HG02884 (cell line): ENCODE data around the gene KCTD19.
"Not testable (repeated sequence)": the region's sequence is repeated elsewhere in the genome, so short reads cannot be mapped to it uniquely, and the experiment has no call there.

Source experiments
- ATAC-seq: cut with Tn5 transposase; IDR thresholded peaks from one replicate; pipeline ENCODE4 v1.9.1; 2021; ENCODE audit warnings: mild to moderate bottlenecking, moderate library complexity; ENCODE audit not compliant: unreplicated experiment

Gene KCTD19

DNA sequence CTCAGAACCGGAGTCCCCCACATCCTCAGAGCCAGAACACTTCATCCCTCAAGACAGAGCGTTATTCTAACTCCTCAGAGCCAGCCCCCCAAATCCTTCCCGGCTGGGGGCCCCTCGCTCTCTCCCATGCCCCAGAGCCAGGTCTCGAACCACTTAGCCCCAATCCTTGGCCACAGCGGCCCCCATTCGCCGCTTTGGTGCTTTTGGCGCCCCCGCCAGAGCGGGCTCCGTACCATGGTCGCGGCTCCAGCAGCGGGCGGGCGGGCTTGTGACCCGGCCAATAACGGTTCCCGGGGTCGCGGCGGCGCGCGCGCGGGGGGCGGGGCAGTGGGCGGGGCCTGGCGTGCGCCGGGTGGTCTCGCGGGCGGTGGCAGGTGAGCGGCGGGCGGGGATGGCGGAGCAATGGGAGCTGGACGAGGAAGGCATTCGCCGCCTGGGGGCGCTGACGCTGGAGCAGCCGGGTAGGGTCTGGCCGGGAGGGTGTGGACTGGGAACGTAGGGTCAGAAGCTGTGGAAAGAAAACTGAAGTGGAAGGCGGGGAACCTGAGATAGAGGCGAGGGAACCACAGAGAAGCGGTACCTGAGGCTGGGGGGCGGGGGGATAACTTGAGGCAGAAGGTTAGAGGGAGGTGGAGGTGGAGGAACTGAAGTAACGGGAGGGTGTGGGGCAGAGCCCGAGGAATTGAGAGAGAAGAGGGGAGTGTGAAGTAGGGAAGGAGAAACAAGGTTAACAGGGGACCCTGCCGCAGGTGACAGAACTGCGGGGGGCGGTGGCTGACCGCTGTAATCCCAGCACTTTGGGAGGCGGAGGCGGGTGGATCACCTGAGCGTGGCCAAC lies at the start of gene KCTD19, which contains the start of gene LRRC36:
KCTD19 (minus strand) TSS at position 270 of the 838 bp plus-strand sequence; CDS start at position 236, 34 bp downstream.
LRRC36 (plus strand) TSS at position 344 of the 838 bp plus-strand sequence; CDS start at position 392, 48 bp downstream.
- no peak for ATAC-seq

DNA sequence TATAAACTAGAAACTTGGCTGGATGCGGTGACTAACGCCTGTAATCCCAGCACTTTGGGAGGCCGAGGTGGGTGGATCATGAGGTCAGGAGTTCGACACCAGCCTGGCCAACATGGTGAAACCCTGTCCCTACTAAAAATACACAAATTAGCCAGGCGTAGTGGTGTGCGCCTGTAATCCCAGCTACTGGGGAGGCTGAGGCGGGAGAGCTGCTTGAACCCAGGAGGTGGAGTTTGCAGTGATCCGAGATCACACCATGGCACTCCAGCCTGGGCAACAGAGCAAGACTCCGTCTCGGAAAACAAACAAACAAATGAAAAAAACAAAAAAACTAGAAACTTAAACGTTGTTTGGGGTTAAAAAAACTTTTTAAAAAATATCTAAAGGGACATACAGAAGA lies 49.5 kb upstream of the KCTD19 start:
- not testable (repeated sequence) for ATAC-seq

DNA sequence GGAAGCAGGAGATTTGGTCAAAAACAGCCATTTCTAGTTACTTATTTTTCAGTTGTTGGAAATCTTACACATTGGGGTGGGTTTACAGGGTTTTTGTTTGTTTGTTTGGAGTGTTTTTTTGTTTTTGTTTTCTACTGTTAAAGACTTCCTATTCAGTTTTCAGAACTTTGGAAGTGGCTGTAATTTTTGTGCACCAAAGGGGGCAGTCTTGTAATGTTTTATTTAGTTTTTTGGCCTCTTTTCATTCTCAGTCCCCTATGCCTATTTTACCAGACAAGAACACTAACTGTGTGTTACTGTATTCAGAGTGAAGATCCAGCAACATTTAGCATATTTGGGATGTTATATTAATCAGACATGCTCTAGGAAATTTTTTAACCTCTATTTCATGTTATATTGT lies 46.1 kb upstream of the KCTD19 start:
- no peak for ATAC-seq

DNA sequence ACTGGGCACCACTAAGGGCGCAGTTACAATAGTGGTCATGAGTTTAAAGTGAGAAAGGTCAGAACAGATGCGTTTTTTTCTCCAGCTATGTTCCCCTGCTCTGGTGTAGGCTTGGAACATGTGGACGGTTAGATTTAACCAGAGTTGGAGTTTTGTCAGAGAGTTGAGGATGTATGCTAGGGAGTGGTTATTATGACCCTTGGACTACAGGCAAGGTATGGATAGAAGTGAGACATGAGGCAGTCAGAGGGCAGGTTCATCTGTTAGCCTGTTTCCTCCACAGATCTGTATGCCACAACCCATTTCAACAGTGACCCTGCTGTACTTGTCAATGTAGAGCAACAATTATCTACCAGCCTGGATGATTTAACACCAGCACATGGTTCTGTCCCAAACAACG lies 44.1 kb upstream of the KCTD19 start:
- ATAC-seq = no peak

DNA sequence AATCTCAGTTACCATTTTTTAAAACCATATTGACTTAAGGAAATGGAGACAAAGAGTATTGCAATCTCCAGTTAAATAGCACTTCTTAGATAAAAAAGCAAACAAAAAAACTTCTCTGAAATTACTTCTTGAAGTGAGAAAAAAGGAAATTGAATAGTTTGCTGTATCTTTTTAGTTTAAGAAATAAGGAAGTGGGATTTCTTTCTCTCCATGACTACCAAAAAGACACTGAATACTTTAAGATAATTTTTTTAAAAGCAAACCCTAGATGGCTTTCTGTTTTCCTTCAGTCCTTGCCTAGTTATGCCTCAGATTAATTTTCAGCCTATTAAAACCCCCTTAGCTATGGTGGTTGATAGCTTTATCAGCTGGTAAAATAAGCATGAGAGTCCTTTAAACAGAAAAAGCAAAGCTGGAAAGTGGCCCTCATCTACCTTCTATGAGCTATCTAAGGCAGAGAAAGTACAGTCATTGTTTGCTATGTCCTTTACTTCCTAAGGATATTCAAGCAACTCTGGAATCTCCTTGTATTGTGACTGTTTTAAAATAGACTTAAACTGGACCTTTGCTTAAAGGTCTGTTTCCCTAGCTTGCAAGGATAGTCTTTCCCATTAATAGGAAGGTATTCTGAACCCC lies 38.2 kb upstream of the KCTD19 start:
- ATAC-seq = no peak

DNA sequence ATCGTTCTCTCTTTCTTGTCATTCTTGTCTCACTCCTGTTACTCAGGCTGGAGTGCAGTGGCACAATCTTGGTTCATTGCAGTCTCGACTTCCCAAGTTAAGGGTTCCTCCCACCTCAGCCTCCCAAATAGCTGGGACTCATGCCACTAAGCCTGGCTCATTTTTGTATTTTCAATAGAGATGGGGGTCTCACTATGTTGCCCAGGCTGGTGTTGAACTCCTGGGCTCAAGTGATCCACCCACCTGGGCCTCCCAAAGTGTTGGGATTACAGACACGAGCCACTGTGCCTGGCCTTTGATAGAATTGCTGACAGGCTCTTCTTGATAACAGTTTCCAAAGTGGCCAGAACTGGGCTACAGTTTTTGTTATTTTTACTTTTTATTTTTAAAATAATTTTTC lies 34.5 kb upstream of the KCTD19 start:
- ATAC-seq = no peak

DNA sequence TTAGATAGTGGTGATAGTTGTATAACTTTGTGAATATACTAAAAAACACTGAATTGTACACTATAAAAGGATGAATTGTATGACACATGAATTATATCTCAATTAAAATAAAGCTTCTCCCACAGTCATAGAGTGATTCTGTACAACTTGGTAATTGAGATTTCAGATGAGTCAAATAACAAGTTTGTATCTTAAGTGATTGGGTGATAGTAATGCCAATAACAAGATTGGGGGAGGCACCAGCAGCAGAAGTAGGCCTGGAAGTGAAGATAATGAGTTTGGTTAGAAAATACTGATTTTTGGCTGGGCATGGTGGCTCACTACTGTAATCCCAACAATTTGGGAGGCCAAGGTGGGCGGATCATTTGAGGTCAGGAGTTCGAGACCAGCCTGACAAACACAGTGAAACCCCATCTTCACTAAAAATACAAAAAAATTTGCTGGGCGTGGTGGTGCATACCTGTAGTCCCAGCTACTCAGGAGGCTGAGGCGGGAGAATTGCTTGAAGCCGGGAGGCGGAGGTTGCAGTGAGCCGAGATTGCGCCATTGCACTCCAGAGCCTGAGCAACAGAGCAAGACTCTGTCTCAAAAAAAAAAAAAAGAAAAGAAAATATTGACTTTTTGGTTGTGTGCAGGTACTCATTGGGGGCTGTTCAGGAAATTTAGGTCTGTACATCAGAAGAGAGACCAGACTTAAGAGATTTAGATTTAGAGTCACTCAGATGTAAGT lies 33.2 kb upstream of the KCTD19 start:
- ATAC-seq = not testable (repeated sequence)

DNA sequence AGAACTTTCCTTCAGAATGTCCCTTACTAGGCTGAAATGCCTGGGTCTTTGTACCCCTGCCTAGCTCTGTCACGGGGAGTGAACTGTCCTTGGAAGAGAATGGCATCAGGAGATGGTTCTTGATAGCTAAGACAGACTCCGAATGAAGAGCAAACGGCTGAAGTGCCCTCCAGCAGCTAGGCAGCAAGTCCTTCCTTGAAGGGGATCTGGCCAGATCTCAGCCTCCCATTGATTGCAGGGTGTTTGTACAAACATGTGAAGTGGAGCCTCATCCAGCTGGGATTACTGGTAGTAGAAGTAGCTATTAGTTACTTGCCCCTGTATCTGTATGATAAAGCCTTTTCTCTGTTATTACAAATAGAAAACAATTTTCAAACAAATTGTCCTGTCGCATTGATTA lies 31.0 kb upstream of the KCTD19 start:
- no peak for ATAC-seq

DNA sequence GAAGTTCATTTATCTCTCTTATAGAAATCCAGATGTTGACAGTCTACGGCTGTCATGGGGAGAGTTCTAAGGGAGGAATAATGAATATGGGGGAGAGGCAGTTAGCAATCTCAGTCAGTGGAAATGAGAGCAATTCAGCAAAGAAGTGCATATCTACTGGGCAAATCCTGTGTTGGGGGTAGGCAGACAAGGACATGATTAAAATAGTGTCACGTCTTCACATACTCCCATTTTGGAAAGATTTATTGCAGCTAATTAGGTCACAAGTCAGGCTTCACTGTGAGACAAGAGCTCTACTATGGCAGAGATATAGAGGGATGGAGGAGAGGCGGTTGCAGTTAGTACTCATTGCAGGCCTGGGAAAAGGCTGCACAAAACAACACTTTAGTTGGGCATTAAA lies 29.9 kb upstream of the KCTD19 start:
- ATAC-seq = no peak

DNA sequence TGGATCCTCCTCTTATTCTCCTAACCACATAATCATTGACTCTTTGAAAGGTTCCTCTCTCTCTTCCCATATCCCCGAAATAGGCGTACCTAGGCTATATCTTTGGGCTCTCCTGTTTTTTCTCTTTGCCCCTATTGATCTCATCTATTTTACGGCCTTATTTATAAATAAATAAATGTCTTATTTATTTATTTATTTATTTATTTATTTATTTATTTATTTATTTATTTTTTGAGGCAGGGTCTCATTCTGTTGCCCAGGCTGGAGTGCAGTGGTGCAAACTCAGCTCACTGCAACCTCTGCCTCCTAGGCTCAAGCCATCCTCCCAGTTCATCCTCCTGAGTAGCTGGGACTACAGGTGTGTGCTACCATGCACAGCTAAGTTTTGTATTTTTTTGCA lies 25.9 kb upstream of the KCTD19 start:
- not testable (repeated sequence) for ATAC-seq

DNA sequence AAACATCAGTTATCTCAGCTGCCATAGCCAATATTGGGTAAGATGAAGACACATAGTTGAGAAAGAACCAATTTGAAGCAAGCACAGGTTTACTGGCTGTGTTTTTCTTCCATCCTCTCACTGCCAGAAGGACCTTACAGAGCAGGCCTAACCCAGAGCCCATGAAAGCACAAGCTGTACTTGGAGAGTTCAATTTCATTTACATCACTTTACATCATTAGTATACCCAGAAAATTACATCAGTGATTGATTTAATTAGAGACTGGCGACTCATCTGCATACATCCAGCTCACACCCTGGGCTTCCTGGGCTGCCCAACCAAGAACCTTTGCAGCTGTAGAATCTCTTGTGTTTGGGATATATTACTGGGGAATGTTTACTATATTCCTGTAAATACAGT lies 23.8 kb upstream of the KCTD19 start:
- ATAC-seq = no peak

DNA sequence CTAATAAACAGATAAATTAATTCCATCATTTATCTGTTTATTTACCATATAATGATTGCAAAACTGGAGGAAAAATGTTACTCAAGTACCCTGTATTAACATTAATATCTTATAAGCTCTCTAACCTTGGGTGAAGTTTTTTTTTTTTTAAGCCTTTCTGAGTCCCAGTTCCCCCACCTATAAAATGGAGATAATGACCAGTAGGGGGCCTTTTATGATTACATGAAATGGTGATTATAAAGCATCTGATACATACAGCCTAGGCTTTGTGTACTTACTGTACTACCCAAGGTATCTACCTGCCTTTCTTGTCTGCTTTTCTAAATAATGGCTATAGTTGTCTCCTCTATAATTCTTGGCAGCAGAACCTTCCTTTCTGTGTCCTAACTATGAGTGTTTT lies 22.6 kb upstream of the KCTD19 start:
- ATAC-seq = no peak

DNA sequence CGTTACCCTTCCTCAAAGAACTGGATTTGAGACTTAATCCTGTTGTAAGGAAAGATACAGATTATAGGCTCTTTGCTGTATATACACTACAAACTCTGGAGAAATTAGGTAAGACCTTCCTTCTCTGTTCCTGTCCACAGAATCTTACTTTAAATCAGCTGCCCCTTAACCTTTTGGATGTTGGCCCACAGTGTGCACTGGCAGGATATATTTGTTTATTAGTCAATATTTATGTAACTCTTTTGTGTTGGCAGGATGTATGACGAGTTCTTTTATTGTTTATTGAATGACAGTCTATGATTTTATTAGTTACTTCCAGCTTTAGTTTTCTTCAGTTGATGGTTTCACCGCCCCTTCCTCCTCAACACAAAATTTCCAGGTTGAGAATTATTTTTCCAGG lies 19.8 kb upstream of the KCTD19 start:
- ATAC-seq = no peak

DNA sequence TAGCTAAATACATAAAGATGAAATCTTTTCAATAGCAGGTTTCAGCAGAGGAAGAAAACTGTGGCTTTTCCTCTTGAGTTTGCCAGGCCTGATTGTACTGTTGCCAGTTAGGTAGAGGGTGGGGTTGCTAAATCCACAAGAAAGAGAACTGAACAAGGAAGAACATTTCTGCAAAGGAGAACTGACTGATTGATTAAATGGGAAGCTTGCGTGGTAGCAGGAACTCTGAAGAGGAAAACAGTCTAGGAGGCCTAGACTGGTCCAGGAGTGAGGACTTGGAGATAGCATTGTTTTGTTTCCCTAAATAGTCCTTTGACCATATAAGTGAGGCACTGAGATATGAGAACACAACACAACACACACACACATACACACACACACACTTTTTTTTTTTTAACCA lies 18.9 kb upstream of the KCTD19 start:
- no peak for ATAC-seq

DNA sequence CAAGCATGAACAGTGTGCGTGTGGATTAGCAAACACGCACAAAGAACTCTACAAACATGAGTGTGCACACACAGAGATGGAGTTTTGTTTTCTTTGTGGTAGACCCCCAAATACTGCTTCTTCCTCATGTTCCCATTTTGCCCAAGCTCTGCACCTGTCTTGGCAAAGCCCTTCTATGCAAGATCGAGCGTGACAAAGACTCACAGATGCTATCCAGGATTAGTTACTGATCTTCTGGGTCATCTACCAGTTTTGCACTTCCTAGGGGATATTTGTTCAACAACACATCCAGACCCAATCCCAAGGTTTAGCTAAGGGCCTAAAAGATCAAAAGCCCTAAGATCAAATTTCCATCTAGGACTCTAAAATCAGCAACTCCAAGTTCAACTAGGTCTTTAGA lies 16.1 kb upstream of the KCTD19 start:
- ATAC-seq = no peak

DNA sequence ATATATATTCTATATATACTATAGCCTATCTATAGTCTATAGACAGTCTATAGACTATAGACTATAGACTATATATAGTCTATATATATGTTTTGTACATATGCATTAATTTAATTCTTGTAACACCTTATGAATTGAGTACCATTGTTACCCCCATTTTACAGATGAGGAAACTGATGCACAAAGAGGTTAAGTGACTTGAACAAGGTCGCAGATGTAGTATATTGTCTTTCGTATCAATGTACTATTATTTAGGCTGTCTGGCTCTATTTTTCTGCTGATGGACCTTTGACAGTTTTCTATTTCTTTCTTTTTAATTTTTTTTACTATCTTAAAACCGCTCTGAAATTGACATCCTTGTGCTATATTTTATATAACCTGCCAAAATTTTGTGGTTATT lies 14.7 kb upstream of the KCTD19 start:
- ATAC-seq = no peak

DNA sequence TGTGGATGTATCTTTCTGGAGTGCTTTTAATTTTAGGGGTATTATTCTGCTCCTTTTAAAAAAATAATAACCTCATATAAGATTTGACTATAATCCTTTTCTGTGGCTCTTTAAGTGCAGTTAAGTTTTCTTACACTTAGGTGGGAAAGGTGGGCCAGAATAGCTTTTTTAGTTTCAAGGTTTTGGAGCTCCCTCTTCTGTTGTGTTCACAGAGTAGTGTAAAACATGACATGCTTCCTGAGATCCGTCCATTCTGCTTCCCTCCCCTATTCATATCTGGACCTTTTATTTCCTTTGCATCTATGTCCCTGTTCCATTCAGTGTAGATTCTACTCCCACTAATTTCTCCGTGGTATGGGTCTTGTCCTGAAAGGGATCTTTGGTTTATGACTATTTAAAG lies 12.9 kb upstream of the KCTD19 start:
- ATAC-seq = no peak

DNA sequence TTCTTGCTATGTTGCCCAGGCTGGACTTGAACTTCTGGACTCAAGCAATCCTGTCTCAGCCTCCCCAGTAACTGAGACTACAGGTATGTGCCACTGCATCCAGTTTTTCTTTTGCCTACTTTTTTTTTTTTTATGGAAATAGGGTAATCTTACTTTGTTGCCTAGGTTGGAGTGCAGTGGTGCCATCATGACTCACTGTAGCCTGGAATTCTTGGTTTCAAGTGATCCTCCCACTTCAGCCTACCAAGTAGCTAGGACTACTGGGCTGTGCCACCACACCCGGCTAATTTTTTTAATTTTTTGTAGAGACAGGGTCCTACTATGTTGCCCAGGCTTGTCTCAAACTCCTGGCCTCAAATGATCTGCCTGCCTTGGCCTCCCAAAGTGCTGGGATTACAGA lies 10.1 kb upstream of the KCTD19 start:
- no peak for ATAC-seq

DNA sequence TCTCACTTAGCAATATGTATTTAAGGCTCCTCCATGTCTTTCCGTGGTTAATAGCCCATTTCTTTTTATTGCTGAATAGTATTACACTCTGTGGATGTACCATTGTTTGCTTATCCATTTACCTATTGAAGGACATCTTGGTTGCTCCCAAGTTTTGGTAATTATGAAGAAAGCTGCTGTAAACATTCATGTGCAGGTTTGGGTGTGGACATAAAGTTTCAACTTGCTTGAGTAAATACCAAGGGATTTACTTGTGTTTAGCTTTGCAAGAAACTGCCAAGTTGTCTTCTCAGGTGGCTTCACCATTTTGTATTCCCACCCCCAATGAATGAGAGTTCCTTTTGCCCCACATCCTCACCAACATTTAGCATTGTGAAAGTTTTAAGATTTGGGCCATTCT lies 9.6 kb upstream of the KCTD19 start:
- no peak for ATAC-seq

DNA sequence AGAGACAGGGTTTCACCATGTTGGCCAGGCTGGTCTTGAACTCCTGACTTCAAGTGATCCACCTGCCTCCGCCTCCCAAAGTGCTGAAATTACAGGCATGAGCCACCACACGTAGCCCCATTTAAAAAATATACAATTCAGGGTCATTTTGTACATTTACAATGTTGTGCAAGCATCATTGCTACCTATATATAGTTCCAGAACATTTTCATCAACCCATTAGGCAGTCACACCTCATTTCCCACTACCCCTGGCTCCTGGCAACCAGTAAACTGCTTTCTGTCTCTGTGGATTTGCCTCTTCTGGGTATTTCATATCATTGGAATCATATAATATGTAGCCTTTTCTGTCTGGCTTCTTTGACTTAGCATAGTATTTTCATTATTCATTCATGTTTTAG lies 6.8 kb upstream of the KCTD19 start:
- ATAC-seq = no peak

DNA sequence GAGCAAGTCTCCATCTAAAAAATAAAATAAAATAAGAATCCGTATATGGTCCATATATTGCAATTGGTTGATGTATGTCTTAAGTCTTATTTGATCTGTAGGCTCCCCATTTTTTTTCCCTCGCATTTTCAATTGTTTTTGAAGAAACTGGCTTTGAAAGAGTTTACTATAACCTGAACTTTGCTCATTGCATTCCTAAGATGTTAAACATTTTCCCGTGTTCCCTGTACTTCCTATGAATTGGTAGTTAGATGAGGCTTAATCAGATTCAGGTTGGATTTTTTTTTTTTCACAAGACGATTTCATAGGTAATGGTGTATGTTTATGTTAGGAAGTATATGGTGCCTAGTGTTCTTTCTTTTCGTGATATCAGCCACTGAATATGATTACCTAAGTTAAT lies 3.4 kb upstream of the KCTD19 start:
- ATAC-seq = no peak

DNA sequence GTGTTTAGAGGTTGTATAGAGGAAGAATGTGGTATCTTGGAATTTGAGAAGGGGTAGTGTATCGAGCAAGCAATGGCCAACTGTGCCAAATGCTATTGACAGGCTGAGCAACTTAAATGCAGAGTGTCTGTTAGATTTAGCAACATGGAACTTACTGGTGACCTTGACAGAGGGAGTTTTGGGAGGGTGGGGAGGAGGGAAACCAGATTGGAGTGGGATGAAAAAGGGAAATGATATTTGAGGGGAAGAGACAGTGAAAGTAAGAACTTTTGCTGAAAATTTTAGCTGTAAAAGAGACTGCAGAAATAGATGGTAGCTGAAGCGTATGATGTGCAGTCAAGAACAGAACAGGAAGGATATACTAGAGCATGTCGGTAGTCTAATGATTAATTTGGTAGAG lies 1.2 kb upstream of the KCTD19 start:
- no peak for ATAC-seq
